ENCODE data around the gene ZIC2.
"Not testable (repeated sequence)": the region's sequence is repeated elsewhere in the genome, so short reads cannot be mapped to it uniquely, and the experiment has no call there.

ZIC2 gene

DNA sequence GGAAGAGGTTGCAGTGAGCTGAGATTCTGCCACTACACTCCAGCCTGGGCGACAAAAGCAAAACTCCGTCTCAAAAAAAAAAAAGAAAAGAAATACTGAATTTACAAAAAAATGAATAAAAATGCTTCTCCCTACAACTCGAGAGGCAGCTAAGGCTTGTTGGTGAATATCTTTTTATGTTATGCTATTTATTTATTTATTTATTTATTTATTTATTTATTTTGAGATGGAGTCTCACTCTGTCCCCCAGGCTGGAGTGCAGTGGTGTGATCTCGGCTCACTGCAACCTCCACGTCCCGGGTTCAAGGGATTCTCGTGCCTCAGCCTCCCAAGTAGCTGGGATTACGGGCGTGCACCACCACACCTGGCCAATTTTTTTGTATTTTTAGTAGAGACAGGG lies 51.1 kb downstream of the ZIC2 start:
- H3K27ac ChIP-seq (ENCODE audit: low read depth, low read length); H3K4me1 ChIP-seq (ENCODE audit: control insufficient read depth, insufficient read depth, low read length, unreplicated experiment); H3K79me2 ChIP-seq (ENCODE audit: control insufficient read depth, insufficient read depth, low read length, unreplicated experiment); H2AFZ ChIP-seq (ENCODE audit: low read length, unreplicated experiment); H3K36me3 ChIP-seq (ENCODE audit: insufficient read depth, low read length); H3K27me3 ChIP-seq (ENCODE audit: insufficient read depth, low read length); H3K4me3 ChIP-seq (ENCODE audit: low read depth, low read length): not testable (repeated sequence)

DNA sequence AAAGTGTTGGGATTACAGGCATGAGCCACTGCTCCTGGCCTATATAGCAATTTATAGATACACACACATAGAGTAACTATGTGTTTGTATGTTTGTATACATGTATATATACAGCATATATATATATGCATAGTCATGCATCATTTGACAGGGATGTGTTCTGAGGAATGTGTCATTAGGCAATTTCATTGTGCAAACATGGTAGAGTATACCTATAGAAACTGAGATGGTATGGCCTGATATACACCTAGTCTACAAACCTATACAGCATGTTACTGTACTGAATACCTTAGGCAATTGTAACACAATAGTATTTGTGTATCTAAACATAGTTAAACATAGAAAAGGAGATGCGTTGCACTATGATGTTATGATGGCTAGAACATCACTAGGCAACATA lies 54.4 kb downstream of the ZIC2 start:
- Histone ChIP-seq H3K79me2 (ENCODE audit: control insufficient read depth, insufficient read depth, low read length, unreplicated experiment) (no peaks in the 10 kb centered on the region), H3K36me3 (ENCODE audit: insufficient read depth, low read length) (no peaks in the 10 kb centered on the region), H3K4me3 (ENCODE audit: low read depth, low read length) (no peak overlapping the region), H3K4me1 (ENCODE audit: control insufficient read depth, insufficient read depth, low read length, unreplicated experiment) (peaks cover 8% of the 10 kb centered on the region), H3K27ac (ENCODE audit: low read depth, low read length) (no peak overlapping the region), H3K27me3 (ENCODE audit: insufficient read depth, low read length) (no peaks in the 10 kb centered on the region), H2AFZ (ENCODE audit: low read length, unreplicated experiment) (no peak overlapping the region)

Measured in ACC112 (cell line).